KMS-11 (cell line): ENCODE measurements around the gene SLC22A16.
"Not testable (repeated sequence)": the region's sequence is repeated elsewhere in the genome, so short reads cannot be mapped to it uniquely, and the experiment has no call there.

Source experiments
- H2AFZ ChIP-seq: fragments of 200-600 bp; sonication (generic); 2 replicates; pipeline ENCODE4 v1.6.1; 2016; ENCODE audit warnings: antibody characterized with exemption, mixed run types, low read depth
- H3K27ac ChIP-seq: fragments of 200-600 bp; sonication (generic); 2 replicates; pipeline ENCODE4 v1.6.1; 2016; ENCODE audit warnings: mild to moderate bottlenecking, mixed run types
- H3K27me3 ChIP-seq: fragments of 200-600 bp; sonication (generic); 2 replicates; pipeline ENCODE4 v1.6.1; 2017; ENCODE audit warnings: mild to moderate bottlenecking, low read depth, mixed run types, moderate library complexity; ENCODE audit not compliant: insufficient read depth
- H3K36me3 ChIP-seq: fragments of 200-600 bp; sonication (generic); 2 replicates; pipeline ENCODE4 v1.6.1; 2017; ENCODE audit warnings: mild to moderate bottlenecking, mixed run types; ENCODE audit not compliant: insufficient read depth
- H3K4me1 ChIP-seq: fragments of 200-600 bp; sonication (generic); 2 replicates; pipeline ENCODE4 v1.6.1; 2016; ENCODE audit warnings: mild to moderate bottlenecking, low read depth, mixed run types; ENCODE audit not compliant: poor library complexity, severe bottlenecking
- H3K4me2 ChIP-seq: fragments of 200-600 bp; sonication (generic); 2 replicates; pipeline ENCODE4 v1.7.0; 2016; ENCODE audit warnings: mild to moderate bottlenecking, mixed run types
- H3K4me3 ChIP-seq: fragments of 200-600 bp; sonication (generic); IDR thresholded peaks from 2 replicates; pipeline ENCODE4 v1.6.1; 2017; ENCODE audit warnings: low read depth, low read length, mixed read lengths; ENCODE audit not compliant: insufficient read depth
- H3K79me2 ChIP-seq: fragments of 200-600 bp; sonication (generic); 2 replicates; pipeline ENCODE4 v1.6.1; 2016; ENCODE audit warnings: low read depth, mixed run types; ENCODE audit not compliant: insufficient read depth
- H3K9ac ChIP-seq: fragments of 200-600 bp; sonication (generic); 2 replicates; pipeline ENCODE4 v1.6.1; 2016; ENCODE audit warnings: mild to moderate bottlenecking, mixed run types
- H4K20me1 ChIP-seq: fragments of 200-600 bp; sonication (generic); 2 replicates; pipeline ENCODE4 v1.6.1; 2016; ENCODE audit warnings: mild to moderate bottlenecking, mixed run types; ENCODE audit not compliant: insufficient read depth
- CTCF ChIP-seq: fragments of 200-600 bp; sonication (generic); conservative IDR thresholded peaks from 2 replicates; pipeline ENCODE4 v1.6.1; 2017; ENCODE audit warnings: low read depth, mild to moderate bottlenecking, antibody characterized with exemption, low read length, moderate library complexity, mixed read lengths

The SLC22A16 gene

GRCh38 chr6:110509617-110510241 is 33.3 kb upstream of the SLC22A16 start:
- Histone ChIP-seq H3K4me2 (no peak overlapping the region), H2AFZ (no peak overlapping the region), H3K4me3 (no peak overlapping the region)

GRCh38 chr6:110504891-110505290 is 28.5 kb upstream of the SLC22A16 start:
- H3K4me3 ChIP-seq, H2AFZ ChIP-seq, H3K27me3 ChIP-seq, H3K36me3 ChIP-seq, H3K79me2 ChIP-seq, H3K4me2 ChIP-seq, H3K9ac ChIP-seq, H3K4me1 ChIP-seq, H3K27ac ChIP-seq, H4K20me1 ChIP-seq: not testable (repeated sequence)

More at GRCh38 chr6:110509617-110510241, 33.3 kb upstream of the SLC22A16 start:
- no peak for TF ChIP-seq CTCF
- Histone ChIP-seq H3K27ac (no peak overlapping the region), H3K4me1 (no peaks in the 10 kb centered on the region), H4K20me1 (no peaks in the 10 kb centered on the region), H3K9ac (no peak overlapping the region), H3K79me2 (no peaks in the 10 kb centered on the region), H3K27me3 (no peaks in the 10 kb centered on the region), H3K36me3 (no peaks in the 10 kb centered on the region)

GRCh38 chr6:110495949-110496348 is 19.5 kb upstream of the SLC22A16 start:
- H3K9ac ChIP-seq = no peak overlapping the region
- H3K79me2 ChIP-seq = no peaks in the 10 kb centered on the region
- H3K4me1 ChIP-seq = peaks cover 20% of the 10 kb centered on the region
- no peak for TF ChIP-seq CTCF
- H3K4me2 ChIP-seq = no peak overlapping the region
- no peaks in the 10 kb centered on the region for H3K36me3 ChIP-seq
- H3K27ac ChIP-seq = no peak overlapping the region
- H3K4me3 ChIP-seq = no peak overlapping the region
- no peaks in the 10 kb centered on the region for H4K20me1 ChIP-seq
- H3K27me3 ChIP-seq = no peaks in the 10 kb centered on the region
- no peak overlapping the region for H2AFZ ChIP-seq

GRCh38 chr6:110493253-110493800 is 16.9 kb upstream of the SLC22A16 start:
- H4K20me1 ChIP-seq = no peaks in the 10 kb centered on the region
- H3K4me1 ChIP-seq = peaks cover 38% of the 10 kb centered on the region
- H3K79me2 ChIP-seq = no peaks in the 10 kb centered on the region
- no peak overlapping the region for H3K4me3 ChIP-seq
- TF ChIP-seq CTCF = no peak
- peak overlapping the region; percentile 54; the same call in 1 of the 2 replicates for H3K9ac ChIP-seq
- H3K27ac ChIP-seq = peak overlapping the region; percentile 89; the same call in 1 of the 2 replicates
- no peaks in the 10 kb centered on the region for H3K36me3 ChIP-seq
- no peaks in the 10 kb centered on the region for H3K27me3 ChIP-seq
- H3K4me2 ChIP-seq = peak overlapping the region; percentile 80; the same call in 1 of the 2 replicates
- H2AFZ ChIP-seq = no peak overlapping the region

- H3K36me3 ChIP-seq = no peaks in the 10 kb centered on the region
- no peak for TF ChIP-seq CTCF
Measured at GRCh38 chr6:110492584-110492983, 16.2 kb upstream of the SLC22A16 start.

More at GRCh38 chr6:110492584-110492983, 16.2 kb upstream of the SLC22A16 start:
- H2AFZ ChIP-seq = peak overlapping the region; percentile 40; the same call in 1 of the 2 replicates
- no peaks in the 10 kb centered on the region for H4K20me1 ChIP-seq
- H3K9ac ChIP-seq = peak overlapping the region; percentile 54; the same call in 1 of the 2 replicates
- no peaks in the 10 kb centered on the region for H3K27me3 ChIP-seq
- H3K4me1 ChIP-seq = peaks cover 38% of the 10 kb centered on the region
- peak overlapping the region; percentile 89 for H3K27ac ChIP-seq
- no peak overlapping the region for H3K4me3 ChIP-seq
- no peaks in the 10 kb centered on the region for H3K79me2 ChIP-seq
- H3K4me2 ChIP-seq = peak overlapping the region; percentile 80
